Fibroblast of lung (primary cell): ENCODE results near the gene CERK. TPM values are rescaled to one million over a fixed set of nuclear protein-coding genes. Genes with fewer than 3 reads are reported as not detected.

Experiments
- DNase-seq, 2 donors: peaks; one replicate each; pipeline versions ENCODE4 v3.0.0 to v3.0.0-alpha.2; 2010; ENCODE audit warnings: low read depth in 2 of 2
- H2AFZ ChIP-seq: 2 replicates; pipeline ENCODE4 v1.5.1; 2012; ENCODE audit warnings: low read length, control low read depth, inconsistent platforms
- H3K27ac ChIP-seq: 2 replicates; pipeline ENCODE4 v1.5.1; 2011; ENCODE audit warnings: low read length, control low read depth; ENCODE audit not compliant: insufficient read depth
- H3K27me3 ChIP-seq: 2 replicates; pipeline ENCODE4 v1.5.1; 2011; ENCODE audit warnings: mild to moderate bottlenecking, low read length; ENCODE audit not compliant: control insufficient read depth, insufficient read depth
- H3K36me3 ChIP-seq: 2 replicates; pipeline ENCODE4 v1.5.1; 2011; ENCODE audit warnings: low read length; ENCODE audit not compliant: control insufficient read depth, insufficient read depth
- H3K4me1 ChIP-seq: 2 replicates; pipeline ENCODE4 v1.5.1; 2011; ENCODE audit warnings: low read length; ENCODE audit not compliant: control insufficient read depth, insufficient read depth; ENCODE audit errors: extremely low read depth
- H3K4me2 ChIP-seq: 2 replicates; pipeline ENCODE4 v1.5.1; 2011; ENCODE audit warnings: low read length, control low read depth; ENCODE audit not compliant: insufficient read depth; ENCODE audit errors: extremely low read depth
- H3K4me3 ChIP-seq, 4 experiments: fragments of 200-600 bp in 1 of 4; sonication (generic) in 1 of 4; replicated peaks in 1 of 4; 2 replicates each; pipeline ENCODE4 v1.5.1; 2011 to 2016; ENCODE audit warnings: low read length in 4 of 4, low read depth in 3 of 4, mild to moderate bottlenecking in 3 of 4, control low read depth in 2 of 4, inconsistent platforms in 1 of 4, mixed read lengths in 1 of 4; ENCODE audit not compliant: insufficient read depth in 1 of 4; ENCODE audit errors: control extremely low read depth in 1 of 4
- H3K79me2 ChIP-seq: 2 replicates; pipeline ENCODE4 v1.5.1; 2012; ENCODE audit warnings: mild to moderate bottlenecking, low read length, inconsistent platforms; ENCODE audit not compliant: control insufficient read depth, insufficient read depth
- H3K9ac ChIP-seq: 2 replicates; pipeline ENCODE4 v1.5.1; 2011; ENCODE audit warnings: mild to moderate bottlenecking, low read length, control low read depth; ENCODE audit not compliant: insufficient read depth
- H3K9me3 ChIP-seq: 2 replicates; pipeline ENCODE4 v1.5.1; 2012; ENCODE audit warnings: low read depth, low read length; ENCODE audit not compliant: control insufficient read depth, insufficient read depth
- H4K20me1 ChIP-seq: 2 replicates; pipeline ENCODE4 v1.5.1; 2011; ENCODE audit warnings: low read length; ENCODE audit not compliant: control insufficient read depth, insufficient read depth; ENCODE audit errors: extremely low read depth
- CTCF ChIP-seq, 2 donors: IDR thresholded peaks in 1 of 2; conservative IDR thresholded peaks in 1 of 2; 1 replicate in 1 of 2; 2 replicates in 1 of 2; pipeline ENCODE4 v1.5.1; 2011 to 2012; ENCODE audit warnings: low read length in 2 of 2, control low read depth in 1 of 2, inconsistent platforms in 1 of 2, low read depth in 1 of 2, mild to moderate bottlenecking in 1 of 2
- EZH2 ChIP-seq: IDR thresholded peaks from 2 replicates; pipeline ENCODE4 v1.5.1; 2012; ENCODE audit warnings: low read length, control low read depth, mild to moderate bottlenecking; ENCODE audit errors: missing control alignments
- polyA plus RNA-seq, 2 donors: library from polyadenylated mRNA; depleted of rRNA in 1 of 2; stranded (reverse) in 1 of 2; unstranded in 1 of 2; fragments of >200 nt; gene quantifications; 2 replicates each; pipeline ENCODE4 v1.2.1, GENCODE V29; 2011 to 2012; ENCODE audit warnings: missing spikeins in 1 of 2
- total RNA-seq: library from RNA; depleted of rRNA; stranded (reverse); fragments of >200 nt; gene quantifications from 2 replicates; pipeline ENCODE4 v1.2.1, GENCODE V29; 2014

Gene CERK
- total and polyA plus RNA-seq, 2 donors (not counting 1 experiment from before 2014, with no cell fraction given) = 19.5 to 24.9 TPM

GRCh38 chr22:46746192-46746591, 8.1 kb upstream of the CERK start:
- Histone ChIP-seq H3K36me3 (no peaks in the 10 kb centered on the region), H4K20me1 (no peaks in the 10 kb centered on the region), H3K4me2 (no peak overlapping the region), H3K9me3 (no peaks in the 10 kb centered on the region), H3K79me2 (no peaks in the 10 kb centered on the region), H3K27me3 (no peaks in the 10 kb centered on the region), H3K4me1 (peaks cover 15% of the 10 kb centered on the region), H3K27ac (no peak overlapping the region), H2AFZ (no peak overlapping the region), H3K4me3 (no peak overlapping the region), H3K9ac (no peak overlapping the region)
- DNase-seq = no peak
- TF ChIP-seq EZH2 (no peak), CTCF (conservative IDR thresholded peaks at IDR 0.05 in 1 of 2, IDR thresholded peaks at IDR 0.05 in 1 of 2; ENCODE audit: low read depth in 1 of 2, low read length in 2 of 2) (no peak)

- H3K27ac ChIP-seq = no peak overlapping the region
- no peak overlapping the region for H3K4me3 ChIP-seq
- no peak for DNase-seq
- H3K9ac ChIP-seq = no peak overlapping the region
- H3K27me3 ChIP-seq = no peaks in the 10 kb centered on the region
- peaks cover 5% of the 10 kb centered on the region for H3K4me1 ChIP-seq
- H3K79me2 ChIP-seq = no peaks in the 10 kb centered on the region
- H3K36me3 ChIP-seq = no peaks in the 10 kb centered on the region
- H3K9me3 ChIP-seq = no peaks in the 10 kb centered on the region
- H3K4me2 ChIP-seq = no peak overlapping the region
- H2AFZ ChIP-seq = no peak overlapping the region
- H4K20me1 ChIP-seq = no peaks in the 10 kb centered on the region
- no peak for TF ChIP-seq EZH2
- TF ChIP-seq CTCF (conservative IDR thresholded peaks at IDR 0.05 in 1 of 2, IDR thresholded peaks at IDR 0.05 in 1 of 2; ENCODE audit: low read depth in 1 of 2, low read length in 2 of 2) = no peak
Observed at GRCh38 chr22:46744581-46744980, 6.5 kb upstream of the CERK start.

GRCh38 chr22:46742576-46743221, 4.6 kb upstream of the CERK start:
- Histone ChIP-seq H3K4me3 (no peak overlapping the region), H3K9me3 (no peaks in the 10 kb centered on the region), H3K36me3 (no peaks in the 10 kb centered on the region), H3K27me3 (no peaks in the 10 kb centered on the region), H3K79me2 (no peaks in the 10 kb centered on the region), H3K4me2 (no peak overlapping the region), H4K20me1 (no peaks in the 10 kb centered on the region), H3K9ac (no peak overlapping the region), H2AFZ (no peak overlapping the region), H3K4me1 (peaks cover 2% of the 10 kb centered on the region), H3K27ac (no peak overlapping the region)
- DNase-seq = no peak
- no peak for TF ChIP-seq EZH2
- no peak for TF ChIP-seq CTCF (conservative IDR thresholded peaks at IDR 0.05 in 1 of 2, IDR thresholded peaks at IDR 0.05 in 1 of 2; ENCODE audit: low read depth in 1 of 2, low read length in 2 of 2)
